H1 (cell line): ENCODE data around the gene GSDME.

Source experiments
- EP300 ChIP-seq, 2 experiments: IDR thresholded peaks; 1 replicate in 1 of 2; 2 replicates in 1 of 2; pipeline ENCODE4 v1.6.1; 2011 to 2012; ENCODE audit warnings: low read depth in 2 of 2, low read length in 2 of 2, mild to moderate bottlenecking in 2 of 2, borderline replicate concordance in 1 of 2, inconsistent platforms in 1 of 2, moderate library complexity in 1 of 2
- HDAC6 ChIP-seq: IDR thresholded peaks from one replicate; pipeline ENCODE4 v1.7.1; 2012; ENCODE audit warnings: low read depth, mild to moderate bottlenecking, inconsistent platforms, low read length, moderate library complexity
- KDM5A ChIP-seq: fragments of 200-600 bp; IDR thresholded peaks from 2 replicates; pipeline ENCODE4 v1.7.1; 2012; ENCODE audit warnings: mild to moderate bottlenecking, low read length, inconsistent platforms, mixed read lengths
- PHF8 ChIP-seq: fragments of 200-600 bp; sonication (generic); conservative IDR thresholded peaks from 2 replicates; pipeline ENCODE4 v1.7.1; 2012; ENCODE audit warnings: low read depth, mild to moderate bottlenecking, inconsistent platforms, low read length, moderate library complexity
- TAF1 ChIP-seq: IDR thresholded peaks from 2 replicates; pipeline ENCODE4 v1.6.1; 2011; ENCODE audit warnings: mild to moderate bottlenecking, low read depth, low read length
- TBP ChIP-seq: IDR thresholded peaks from 2 replicates; pipeline ENCODE4 v1.6.1; 2011; ENCODE audit warnings: low read depth, low read length, improper control_type of control experiment
- TF ChIP-seq, protein P1 (sequence below), 3 experiments: IDR thresholded peaks; 1 replicate in 2 of 3; 2 replicates in 1 of 3; pipeline versions ENCODE4 v1.5.1 to v1.6.1; 2011; ENCODE audit warnings: low read length in 3 of 3, mild to moderate bottlenecking in 3 of 3, inconsistent platforms in 2 of 3, low read depth in 1 of 3, moderate library complexity in 1 of 3; ENCODE audit not compliant: insufficient read depth in 1 of 3; ENCODE audit errors: control extremely low read depth in 1 of 3

DNA sequence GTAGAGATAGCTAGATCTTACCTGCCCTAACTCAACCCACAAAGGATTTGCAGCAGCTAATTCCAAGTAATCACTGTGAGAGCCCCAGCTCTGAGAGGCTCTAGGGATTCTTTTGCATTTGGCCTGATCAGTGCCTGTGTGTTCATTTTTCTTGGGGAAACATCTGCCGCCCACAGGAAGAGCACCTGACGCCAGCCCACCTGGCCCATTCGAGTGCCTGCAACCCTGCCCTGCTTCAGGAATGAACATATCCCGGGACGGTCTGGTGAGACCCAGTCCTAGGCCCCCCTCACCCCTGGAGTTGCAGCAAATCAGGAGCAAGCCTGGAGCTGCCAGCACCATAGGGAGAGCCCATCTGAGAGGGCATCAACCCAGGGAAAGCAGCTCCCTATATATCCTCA, 38.8 kb downstream of the GSDME start:
- TF ChIP-seq, protein P1, sequence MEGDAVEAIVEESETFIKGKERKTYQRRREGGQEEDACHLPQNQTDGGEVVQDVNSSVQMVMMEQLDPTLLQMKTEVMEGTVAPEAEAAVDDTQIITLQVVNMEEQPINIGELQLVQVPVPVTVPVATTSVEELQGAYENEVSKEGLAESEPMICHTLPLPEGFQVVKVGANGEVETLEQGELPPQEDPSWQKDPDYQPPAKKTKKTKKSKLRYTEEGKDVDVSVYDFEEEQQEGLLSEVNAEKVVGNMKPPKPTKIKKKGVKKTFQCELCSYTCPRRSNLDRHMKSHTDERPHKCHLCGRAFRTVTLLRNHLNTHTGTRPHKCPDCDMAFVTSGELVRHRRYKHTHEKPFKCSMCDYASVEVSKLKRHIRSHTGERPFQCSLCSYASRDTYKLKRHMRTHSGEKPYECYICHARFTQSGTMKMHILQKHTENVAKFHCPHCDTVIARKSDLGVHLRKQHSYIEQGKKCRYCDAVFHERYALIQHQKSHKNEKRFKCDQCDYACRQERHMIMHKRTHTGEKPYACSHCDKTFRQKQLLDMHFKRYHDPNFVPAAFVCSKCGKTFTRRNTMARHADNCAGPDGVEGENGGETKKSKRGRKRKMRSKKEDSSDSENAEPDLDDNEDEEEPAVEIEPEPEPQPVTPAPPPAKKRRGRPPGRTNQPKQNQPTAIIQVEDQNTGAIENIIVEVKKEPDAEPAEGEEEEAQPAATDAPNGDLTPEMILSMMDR (IDR thresholded peaks at IDR 0.05; ENCODE audit: control extremely low read depth in 1 of 3, insufficient read depth in 1 of 3, low read depth in 1 of 3, low read length in 3 of 3): no peak
- TF ChIP-seq TAF1: no peak
- no peak for TF ChIP-seq KDM5A
- TF ChIP-seq PHF8: no peak
- TF ChIP-seq TBP: no peak
- TF ChIP-seq HDAC6: no peak
- TF ChIP-seq EP300 (IDR thresholded peaks at IDR 0.05; ENCODE audit: borderline replicate concordance in 1 of 2, low read depth in 2 of 2, low read length in 2 of 2): no peak
